WERI-Rb-1 (cell line): ENCODE data around the gene TUBGCP3.

Experiments
- DNase-seq: peaks from one replicate; pipeline ENCODE4 v3.0.0-alpha.2; 2020
- H3K27ac ChIP-seq: fragments of 250-450 bp; sonication (Bioruptor Pico); 2 replicates; pipeline ENCODE4 v1.5.1; 2020; ENCODE audit warnings: mild to moderate bottlenecking, moderate library complexity
- H3K27me3 ChIP-seq: fragments of 250-450 bp; sonication (Bioruptor Pico); 2 replicates; pipeline ENCODE4 v1.5.1; 2021; ENCODE audit warnings: mild to moderate bottlenecking, low read depth, moderate library complexity; ENCODE audit not compliant: insufficient read depth, severe bottlenecking
- H3K36me3 ChIP-seq: fragments of 250-450 bp; sonication (Bioruptor Pico); 2 replicates; pipeline ENCODE4 v1.5.1; 2020; ENCODE audit warnings: mild to moderate bottlenecking, moderate library complexity
- H3K4me3 ChIP-seq: 2 replicates; pipeline ENCODE4 v1.5.1; 2011; ENCODE audit warnings: low read depth, mild to moderate bottlenecking, control low read depth, low read length
- H3K9me3 ChIP-seq: fragments of 250-450 bp; sonication (Bioruptor Pico); 2 replicates; pipeline ENCODE4 v1.5.1; 2021; ENCODE audit warnings: mild to moderate bottlenecking, moderate library complexity; ENCODE audit not compliant: severe bottlenecking
- CTCF ChIP-seq: IDR thresholded peaks from 2 replicates; pipeline ENCODE4 v1.5.1; 2011; ENCODE audit warnings: low read depth, mild to moderate bottlenecking, control low read depth, inconsistent platforms, low read length

Gene TUBGCP3

GRCh38 chr13:112457485-112457884, 130.5 kb downstream of the TUBGCP3 start:
- TF ChIP-seq CTCF = no peak
- Histone ChIP-seq H3K36me3 (no peaks in the 10 kb centered on the region), H3K4me3 (no peak overlapping the region), H3K27me3 (peaks cover 100% of the 10 kb centered on the region), H3K27ac (no peak overlapping the region), H3K9me3 (peaks cover 30% of the 10 kb centered on the region)
- no peak for DNase-seq

GRCh38 chr13:112457081-112457480, 130.9 kb downstream of the TUBGCP3 start:
- TF ChIP-seq CTCF = no peak
- DNase-seq = no peak
- H3K27ac ChIP-seq = no peak overlapping the region
- H3K4me3 ChIP-seq = no peak overlapping the region
- H3K36me3 ChIP-seq = no peaks in the 10 kb centered on the region
- H3K9me3 ChIP-seq = peaks cover 25% of the 10 kb centered on the region
- peaks cover 100% of the 10 kb centered on the region for H3K27me3 ChIP-seq

GRCh38 chr13:112456138-112457056, 131.6 kb downstream of the TUBGCP3 start:
- Histone ChIP-seq H3K4me3 (no peak overlapping the region), H3K27me3 (peaks cover 100% of the 10 kb centered on the region), H3K36me3 (no peaks in the 10 kb centered on the region), H3K27ac (no peak overlapping the region), H3K9me3 (peaks cover 23% of the 10 kb centered on the region)
- no peak for TF ChIP-seq CTCF
- DNase-seq = no peak

GRCh38 chr13:112455476-112456059, 132.4 kb downstream of the TUBGCP3 start:
- Histone ChIP-seq H3K4me3 (no peak overlapping the region), H3K36me3 (no peaks in the 10 kb centered on the region), H3K27ac (no peak overlapping the region), H3K9me3 (peaks cover 19% of the 10 kb centered on the region), H3K27me3 (peaks cover 100% of the 10 kb centered on the region)
- DNase-seq = no peak
- no peak for TF ChIP-seq CTCF

- no peak for TF ChIP-seq CTCF
- DNase-seq = no peak
- Histone ChIP-seq H3K4me3 (no peak overlapping the region), H3K9me3 (peaks cover 18% of the 10 kb centered on the region), H3K27me3 (peaks cover 98% of the 10 kb centered on the region), H3K27ac (no peak overlapping the region), H3K36me3 (no peaks in the 10 kb centered on the region)
Measured at GRCh38 chr13:112454648-112455334, 133.2 kb downstream of the TUBGCP3 start.
